Measurements from ENCODE around the gene NAV3. TPM values are rescaled to one million over a fixed set of nuclear protein-coding genes. Genes with fewer than 3 reads are reported as not detected.

NAV3 gene
- total and polyA plus RNA-seq, 11 donors = 1.1 to 18.0 (median 5.8) TPM

DNA sequence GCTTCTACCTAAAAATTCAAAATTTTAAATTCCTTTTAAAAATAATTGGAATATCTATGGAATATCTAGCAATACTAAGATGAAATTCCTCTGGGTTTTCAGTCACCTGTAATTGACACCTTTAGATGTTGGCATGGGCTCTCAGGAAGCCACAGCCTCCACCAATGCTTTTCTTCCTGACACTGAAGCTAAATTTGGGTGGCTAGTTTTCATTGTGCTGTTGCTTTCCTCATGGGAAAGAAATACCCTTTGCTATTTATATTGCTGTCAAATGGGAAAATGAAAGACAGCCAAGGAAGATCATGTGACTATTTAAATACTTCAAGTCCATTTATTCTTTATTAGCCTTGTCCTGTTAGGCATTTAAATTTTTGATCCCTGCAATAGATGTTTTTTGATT, 313.0 kb downstream of the NAV3 start:
- peaks cover 0 to 13% (median 0%) of the 10 kb centered on the region in 9 donors for H3K36me3 ChIP-seq
- DNase-seq = no peak
- H3K27me3 ChIP-seq = no peaks in the 10 kb centered on the region
- H3K9me3 ChIP-seq = no peaks in the 10 kb centered on the region
- H3K27ac ChIP-seq = no peak overlapping the region
- TF ChIP-seq, protein P1, sequence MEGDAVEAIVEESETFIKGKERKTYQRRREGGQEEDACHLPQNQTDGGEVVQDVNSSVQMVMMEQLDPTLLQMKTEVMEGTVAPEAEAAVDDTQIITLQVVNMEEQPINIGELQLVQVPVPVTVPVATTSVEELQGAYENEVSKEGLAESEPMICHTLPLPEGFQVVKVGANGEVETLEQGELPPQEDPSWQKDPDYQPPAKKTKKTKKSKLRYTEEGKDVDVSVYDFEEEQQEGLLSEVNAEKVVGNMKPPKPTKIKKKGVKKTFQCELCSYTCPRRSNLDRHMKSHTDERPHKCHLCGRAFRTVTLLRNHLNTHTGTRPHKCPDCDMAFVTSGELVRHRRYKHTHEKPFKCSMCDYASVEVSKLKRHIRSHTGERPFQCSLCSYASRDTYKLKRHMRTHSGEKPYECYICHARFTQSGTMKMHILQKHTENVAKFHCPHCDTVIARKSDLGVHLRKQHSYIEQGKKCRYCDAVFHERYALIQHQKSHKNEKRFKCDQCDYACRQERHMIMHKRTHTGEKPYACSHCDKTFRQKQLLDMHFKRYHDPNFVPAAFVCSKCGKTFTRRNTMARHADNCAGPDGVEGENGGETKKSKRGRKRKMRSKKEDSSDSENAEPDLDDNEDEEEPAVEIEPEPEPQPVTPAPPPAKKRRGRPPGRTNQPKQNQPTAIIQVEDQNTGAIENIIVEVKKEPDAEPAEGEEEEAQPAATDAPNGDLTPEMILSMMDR (IDR thresholded peaks at IDR 0.05) = no peak
- TF ChIP-seq POLR2A (IDR thresholded peaks at IDR 0.05) = no peak
- no peak overlapping the region for H3K4me3 ChIP-seq
- ATAC-seq = peak in 2 of 4 donors; percentile 49 to 55
- intact Hi-C loops (cut with DNase I) = loop anchor here in 2 of 10 donors (10.0 kb wide), 2 partner anchors 1031 to 1231 kb away; no protein-coding TSS in a partner anchor
- H3K4me1 ChIP-seq = peaks cover 0 to 9% (median 0%) of the 10 kb centered on the region in 12 donors

DNA sequence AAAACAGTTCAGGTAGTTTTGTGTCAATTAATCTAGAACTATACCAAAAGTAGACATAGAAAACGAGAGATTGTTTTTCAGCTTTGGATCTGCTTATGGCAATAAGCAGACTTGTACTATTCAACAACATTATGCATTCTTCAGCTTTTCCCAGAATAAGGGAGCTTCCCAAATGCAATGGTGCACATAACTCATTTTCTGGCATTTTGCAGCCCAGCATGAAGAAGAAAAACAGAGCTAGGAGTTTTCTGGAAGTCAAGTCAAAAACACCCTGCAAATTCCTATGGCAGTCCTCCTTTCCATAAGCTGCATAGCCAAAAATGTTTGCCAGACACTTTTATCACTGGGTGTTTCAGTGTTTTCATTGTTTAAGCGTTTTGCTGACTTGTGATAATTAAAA, 314.7 kb downstream of the NAV3 start:
- TF ChIP-seq POLR2A (IDR thresholded peaks at IDR 0.05) = no peak
- TF ChIP-seq, protein P1 (IDR thresholded peaks at IDR 0.05) = no peak
- no peak for DNase-seq
- Histone ChIP-seq H3K4me1 (peaks cover 0 to 14% (median 0%) of the 10 kb centered on the region in 12 donors), H3K9me3 (no peaks in the 10 kb centered on the region), H3K27me3 (no peaks in the 10 kb centered on the region), H3K36me3 (peaks cover 0 to 4% (median 0%) of the 10 kb centered on the region in 9 donors), H3K4me3 (no peak overlapping the region), H3K27ac (no peak overlapping the region)
- no peak for ATAC-seq
- WGBS, 4 donors = 62 to 78% (median 70%) methylated on average over 2 of the region's 2 CpGs
- intact Hi-C loops (cut with DNase I) = loop anchor here in 3 of 10 donors (5.0 to 10.0 kb wide), 4 partner anchors 1029 to 1229 kb away; no protein-coding TSS in a partner anchor

DNA sequence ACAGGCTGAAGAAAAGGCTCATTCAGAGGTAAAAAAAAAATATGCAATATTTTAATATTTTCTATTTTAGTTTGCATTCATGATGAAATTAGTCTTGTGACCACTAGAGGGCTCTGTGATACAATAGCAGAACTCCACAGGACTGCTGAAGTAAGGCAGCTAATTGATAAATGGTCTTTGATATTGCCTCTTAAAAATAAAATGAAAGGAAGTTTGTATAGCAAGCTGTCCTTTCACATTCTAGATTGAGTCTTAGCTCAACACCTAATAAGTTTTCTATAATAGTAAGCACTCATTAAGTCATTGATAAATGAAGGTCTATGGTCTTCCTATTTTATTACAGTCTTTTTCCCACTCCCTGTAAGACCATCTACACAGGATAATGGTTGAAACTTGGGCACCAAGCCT, 315.7 kb downstream of the NAV3 start:
- intact Hi-C loops (cut with DNase I) = loop anchor here in 3 of 10 donors (5.0 to 10.0 kb wide), 4 partner anchors 1028 to 1228 kb away; no protein-coding TSS in a partner anchor
- peaks cover 0 to 14% (median 0%) of the 10 kb centered on the region in 12 donors for H3K4me1 ChIP-seq
- no peak overlapping the region for H3K4me3 ChIP-seq
- H3K9me3 ChIP-seq = no peaks in the 10 kb centered on the region
- no peaks in the 10 kb centered on the region for H3K27me3 ChIP-seq
- no peaks in the 10 kb centered on the region for H3K36me3 ChIP-seq
- TF ChIP-seq POLR2A (IDR thresholded peaks at IDR 0.05) = no peak
- TF ChIP-seq, protein P1 (IDR thresholded peaks at IDR 0.05) = peak; percentile 57 to 90 (median 73)
- DNase-seq = no peak
- ATAC-seq = no peak
- H3K27ac ChIP-seq = no peak overlapping the region

DNA sequence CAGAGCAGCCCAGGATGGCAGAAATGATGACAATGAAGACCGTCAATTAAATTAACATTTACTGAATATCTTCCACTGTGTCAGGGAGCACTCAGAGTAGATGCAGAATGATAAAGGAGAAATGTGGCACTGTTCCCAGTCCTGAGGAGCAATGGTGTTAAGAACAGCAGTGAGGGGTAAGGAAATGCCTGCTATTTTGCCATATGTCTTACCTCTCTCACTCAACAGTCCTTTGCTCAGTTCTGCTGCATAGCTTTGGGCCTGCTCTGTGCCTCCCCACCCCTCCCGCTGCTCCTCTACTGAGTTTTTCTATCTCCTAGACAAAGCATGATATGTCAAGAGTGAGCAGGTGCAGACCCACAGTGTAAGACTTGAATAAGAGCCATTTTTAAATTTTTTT, 318.8 kb downstream of the NAV3 start:
- Histone ChIP-seq H3K9me3 (no peaks in the 10 kb centered on the region), H3K27me3 (no peaks in the 10 kb centered on the region), H3K4me1 (peaks cover 0 to 9% (median 0%) of the 10 kb centered on the region in 12 donors), H3K36me3 (no peaks in the 10 kb centered on the region), H3K4me3 (no peak overlapping the region), H3K27ac (no peak overlapping the region)
- intact Hi-C loops (cut with DNase I) = loop anchor here in 3 of 10 donors (5.0 to 10.0 kb wide), 4 partner anchors 1025 to 1225 kb away; no protein-coding TSS in a partner anchor
- TF ChIP-seq, protein P1 (IDR thresholded peaks at IDR 0.05) = no peak
- TF ChIP-seq POLR2A (IDR thresholded peaks at IDR 0.05) = no peak
- DNase-seq (no peak), ATAC-seq (peak in 2 of 4 donors; percentile 14 to 64)
- WGBS, 4 donors = 39 to 61% (median 55%) methylated on average over 2 of the region's 2 CpGs
